ENCODE measurements around the gene HAUS7.

Gene HAUS7

DNA sequence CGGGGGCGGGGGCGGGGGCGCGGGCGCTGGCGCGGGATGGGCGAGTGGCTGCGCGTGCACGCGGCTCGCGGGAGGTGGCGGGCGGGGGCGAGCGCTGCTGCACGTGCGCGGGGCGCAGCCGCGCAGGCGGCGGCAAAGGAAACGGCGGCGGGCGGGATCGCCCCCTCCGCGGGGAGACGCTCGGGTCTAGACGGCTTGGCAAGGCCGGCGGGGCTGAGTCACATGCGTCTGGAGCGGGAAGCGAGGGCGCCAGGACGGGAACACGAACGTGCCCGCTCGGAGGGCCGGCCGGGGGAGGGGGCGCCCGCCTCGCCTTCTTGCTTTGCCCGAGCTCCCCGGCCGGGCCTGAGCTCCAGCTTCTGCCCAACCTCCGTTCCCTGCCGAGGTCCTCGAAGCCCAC lies 4.3 kb upstream of the HAUS7 start:
- Histone ChIP-seq H3K9me3 (replicated peaks in 1 of 11) (peaks cover 0 to 4% (median 0%) of the 10 kb centered on the region in 11 experiments; a peak in 4 of 22 replicates), H3K27ac (peak overlapping the region in 8 of 11 experiments; percentile 29 to 77 (median 66); a peak in 15 of 22 replicates), H3K4me3 (peak overlapping the region in 5 of 10 experiments; percentile 17 to 52 (median 44); a peak in 7 of 20 replicates), H3K4me1 (peaks cover 0 to 63% (median 42%) of the 10 kb centered on the region in 10 experiments; a peak in 17 of 20 replicates), H3K4me2 (peak overlapping the region; percentile 54 to 77 (median 73)), H3K27me3 (peaks cover 5 to 64% (median 35%) of the 10 kb centered on the region in 11 experiments; a peak in 18 of 22 replicates), H3K9ac (peak overlapping the region in 8 of 11 experiments; percentile 23 to 75 (median 60); a peak in 10 of 22 replicates), H3K36me3 (no peaks in the 10 kb centered on the region), H4K20me1 (peaks cover 0 to 5% (median 1%) of the 10 kb centered on the region in 11 experiments; a peak in 8 of 22 replicates)
- no peak for TF ChIP-seq Cebpa-rat (IDR thresholded peaks at IDR 0.05)

GRCh38 chrX:153474266-153474665 lies 3.9 kb upstream of the HAUS7 start:
- Histone ChIP-seq H3K4me2 (peak overlapping the region; percentile 41 to 60 (median 51); a peak in 17 of 22 replicates), H3K9me3 (replicated peaks in 1 of 11) (peaks cover 0 to 4% (median 0%) of the 10 kb centered on the region in 11 experiments; a peak in 4 of 22 replicates), H3K4me3 (no peak overlapping the region), H4K20me1 (peaks cover 0 to 9% (median 6%) of the 10 kb centered on the region in 11 experiments; a peak in 11 of 22 replicates), H3K4me1 (peaks cover 4 to 62% (median 45%) of the 10 kb centered on the region in 10 experiments), H3K9ac (no peak overlapping the region), H3K27me3 (peaks cover 5 to 61% (median 35%) of the 10 kb centered on the region in 11 experiments; a peak in 18 of 22 replicates), H3K27ac (peak overlapping the region in 4 of 11 experiments; percentile 28 to 45 (median 36); a peak in 3 of 22 replicates), H3K36me3 (no peaks in the 10 kb centered on the region)
- TF ChIP-seq Cebpa-rat (IDR thresholded peaks at IDR 0.05), result no peak

DNA sequence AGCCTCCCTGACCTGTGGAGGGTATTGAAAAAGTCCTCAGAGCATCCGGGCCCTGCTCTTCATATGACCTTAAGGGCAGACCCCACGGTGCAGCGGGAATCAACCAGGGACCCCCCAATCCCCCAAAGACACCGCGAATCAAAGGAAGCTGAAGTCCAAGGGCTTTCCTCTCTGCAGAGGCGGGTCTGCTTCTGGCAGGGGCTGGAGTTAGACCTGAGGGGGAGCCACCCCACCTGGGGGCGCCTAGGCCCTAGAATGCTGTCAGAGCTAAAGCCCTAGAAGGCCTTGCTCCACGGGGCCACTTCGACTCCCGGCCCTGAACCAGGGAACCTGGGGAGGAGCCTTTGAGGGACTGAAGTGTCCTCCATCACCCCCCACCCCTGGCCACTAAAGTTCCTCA lies 2.8 kb upstream of the HAUS7 start:
- no peak overlapping the region for H3K9ac ChIP-seq
- H3K4me1 ChIP-seq, result peaks cover 6 to 67% (median 53%) of the 10 kb centered on the region in 10 experiments
- no peak for TF ChIP-seq Cebpa-rat (IDR thresholded peaks at IDR 0.05)
- no peak overlapping the region for H3K4me2 ChIP-seq
- no peak overlapping the region for H3K4me3 ChIP-seq
- H4K20me1 ChIP-seq, result peaks cover 0 to 21% (median 16%) of the 10 kb centered on the region in 11 experiments; a peak in 15 of 22 replicates
- H3K9me3 ChIP-seq (replicated peaks in 1 of 11), result peaks cover 0 to 4% (median 0%) of the 10 kb centered on the region in 11 experiments; a peak in 4 of 22 replicates
- H3K27ac ChIP-seq, result no peak overlapping the region
- H3K27me3 ChIP-seq, result peaks cover 9 to 59% (median 35%) of the 10 kb centered on the region in 11 experiments; a peak in 18 of 22 replicates
- H3K36me3 ChIP-seq, result peaks cover 0 to 10% (median 5%) of the 10 kb centered on the region in 11 experiments; a peak in 6 of 22 replicates

DNA sequence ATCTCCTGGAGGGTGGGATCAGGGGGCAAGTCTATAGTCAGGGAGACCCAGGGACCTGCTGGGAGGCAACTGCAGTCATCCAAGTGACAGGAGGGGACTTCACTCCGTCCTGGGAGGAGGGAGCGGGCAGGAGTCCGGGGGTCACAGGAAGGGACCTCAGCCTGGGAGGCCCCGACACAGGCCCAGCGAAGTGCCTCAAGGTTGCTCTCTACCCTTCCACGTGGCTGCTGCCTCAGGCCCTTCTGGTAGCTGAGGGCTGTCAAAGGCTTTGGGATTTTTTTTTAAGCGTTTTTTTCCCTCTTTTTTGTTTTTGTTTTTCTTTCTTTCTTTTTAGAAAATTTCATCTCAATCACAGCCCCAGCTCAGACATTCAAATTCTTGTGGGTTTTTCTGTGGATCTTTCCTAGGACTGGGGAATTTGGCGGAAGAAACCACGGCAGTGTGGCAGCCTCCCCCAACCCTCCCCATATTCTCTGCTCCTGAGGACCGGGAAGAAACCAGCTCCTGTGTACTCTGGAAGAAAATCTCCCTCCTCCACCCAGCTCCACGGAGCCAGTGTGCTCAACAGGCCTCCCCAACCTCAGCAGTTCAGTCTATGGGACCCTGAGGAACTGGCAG lies 1.4 kb upstream of the HAUS7 start:
- H3K4me3 ChIP-seq, result no peak overlapping the region
- H3K36me3 ChIP-seq, result peaks cover 0 to 21% (median 7%) of the 10 kb centered on the region in 11 experiments; a peak in 10 of 22 replicates
- H3K9ac ChIP-seq, result peak overlapping the region in 1 of 11 experiments; percentile 24; a peak in 1 of 22 replicates
- peaks cover 0 to 4% (median 0%) of the 10 kb centered on the region in 11 experiments; a peak in 4 of 22 replicates for H3K9me3 ChIP-seq (replicated peaks in 1 of 11)
- H3K27me3 ChIP-seq, result peaks cover 16 to 59% (median 34%) of the 10 kb centered on the region in 11 experiments; a peak in 20 of 22 replicates
- peak overlapping the region in 1 of 11 experiments; percentile 22; a peak in 1 of 22 replicates for H3K27ac ChIP-seq
- H4K20me1 ChIP-seq, result peaks cover 0 to 34% (median 28%) of the 10 kb centered on the region in 11 experiments; a peak in 15 of 22 replicates
- no peak overlapping the region; a peak in 1 of 22 replicates for H3K4me2 ChIP-seq
- H3K4me1 ChIP-seq, result peaks cover 6 to 56% (median 47%) of the 10 kb centered on the region in 10 experiments
- TF ChIP-seq Cebpa-rat (IDR thresholded peaks at IDR 0.05), result no peak

- peaks cover 0 to 53% (median 43%) of the 10 kb centered on the region in 11 experiments; a peak in 17 of 22 replicates for H4K20me1 ChIP-seq
- H3K4me3 ChIP-seq, result peak overlapping the region; percentile 64 to 78 (median 77)
- peak overlapping the region; percentile 44 to 84 (median 79); a peak in 21 of 22 replicates for H3K27ac ChIP-seq
- peaks cover 0 to 4% (median 0%) of the 10 kb centered on the region in 11 experiments; a peak in 4 of 22 replicates for H3K9me3 ChIP-seq (replicated peaks in 1 of 11)
- no peak for TF ChIP-seq Cebpa-rat (IDR thresholded peaks at IDR 0.05)
- H3K36me3 ChIP-seq, result peaks cover 0 to 31% (median 8%) of the 10 kb centered on the region in 11 experiments; a peak in 14 of 22 replicates
- peaks cover 6 to 39% (median 32%) of the 10 kb centered on the region in 10 experiments for H3K4me1 ChIP-seq
- peaks cover 14 to 59% (median 39%) of the 10 kb centered on the region in 11 experiments; a peak in 20 of 22 replicates for H3K27me3 ChIP-seq
- H3K9ac ChIP-seq, result peak overlapping the region; percentile 69 to 87 (median 82)
- peak overlapping the region; percentile 75 to 94 (median 85) for H3K4me2 ChIP-seq
Measured at GRCh38 chrX:153469811-153470410, 465 bp downstream of the HAUS7 start.

GRCh38 chrX:153468008-153468580 lies 2.3 kb downstream of the HAUS7 start:
- Histone ChIP-seq H3K27me3 (peaks cover 22 to 71% (median 56%) of the 10 kb centered on the region in 11 experiments; a peak in 21 of 22 replicates), H3K4me1 (peaks cover 6 to 30% (median 21%) of the 10 kb centered on the region in 10 experiments; a peak in 16 of 20 replicates), H4K20me1 (peaks cover 0 to 71% (median 58%) of the 10 kb centered on the region in 11 experiments; a peak in 17 of 22 replicates), H3K9ac (0 out of 22 replicates have a peak overlapping the region, but pooled peaks of 2 of the 11 experiments have one; percentile 5 to 84), H3K4me3 (no peak overlapping the region), H3K9me3 (replicated peaks in 1 of 11) (no peaks in the 10 kb centered on the region; a peak in 3 of 22 replicates), H3K27ac (no peak overlapping the region), H3K36me3 (peaks cover 0 to 49% (median 17%) of the 10 kb centered on the region in 11 experiments; a peak in 17 of 22 replicates), H3K4me2 (0 out of 22 replicates have a peak overlapping the region, but pooled peaks of 1 of the 11 experiments have one; percentile 88)
- TF ChIP-seq Cebpa-rat (IDR thresholded peaks at IDR 0.05), result no peak

- Histone ChIP-seq H3K9me3 (replicated peaks in 1 of 11) (no peaks in the 10 kb centered on the region; a peak in 1 of 22 replicates), H3K4me1 (peaks cover 5 to 21% (median 13%) of the 10 kb centered on the region in 10 experiments; a peak in 16 of 20 replicates), H3K27ac (no peak overlapping the region), H3K4me3 (no peak overlapping the region), H3K9ac (peak overlapping the region in 1 of 11 experiments; percentile 9; a peak in 1 of 22 replicates), H3K4me2 (no peak overlapping the region), H4K20me1 (peaks cover 0 to 92% (median 66%) of the 10 kb centered on the region in 11 experiments; a peak in 17 of 22 replicates), H3K36me3 (peaks cover 0 to 67% (median 26%) of the 10 kb centered on the region in 11 experiments; a peak in 17 of 22 replicates), H3K27me3 (peaks cover 38 to 82% (median 72%) of the 10 kb centered on the region in 11 experiments)
- TF ChIP-seq Cebpa-rat (IDR thresholded peaks at IDR 0.05), result no peak
Measured at GRCh38 chrX:153465691-153466380, 4.5 kb downstream of the HAUS7 start.

Data from BLaER1 treated with 17β-estradiol and CSF1 and Interleukin-3, amounts not matched to agents 10 nM and 100 nM (cell line).